Caco-2 (cell line): ENCODE results near the gene GRB10. TPM values are rescaled to one million over a fixed set of nuclear protein-coding genes. Genes with fewer than 3 reads are reported as not detected.

ENCODE experiments used
- BruUV-seq: library from RNA; stranded (reverse); fragments of 400-500 nt; replicated peaks from 2 replicates; lab custom pipeline; 2021; lab: Mats Ljungman, UMichigan
- CTCF ChIA-PET: fragments of 300-600 bp; sonication (Branson Sonifier 250); formaldehyde crosslinking; loops from one replicate; lab custom pipeline; 2022; ENCODE audit warnings: antibody characterized with exemption; lab: Charles Lee
- POLR2A ChIA-PET: fragments of 300-600 bp; sonication (Branson Sonifier 250); formaldehyde crosslinking; loops from one replicate; lab custom pipeline; 2022; ENCODE audit warnings: antibody characterized with exemption; lab: Charles Lee
- DNase-seq, 2 experiments: peaks; one replicate each; pipeline versions ENCODE4 v3.0.0 to v3.0.0-alpha.2; 2020 to 2022
- H3K27me3 ChIP-seq: replicated peaks from 2 replicates; pipeline ENCODE4 v1.6.0; 2011; ENCODE audit warnings: low read length; ENCODE audit not compliant: control insufficient read depth, insufficient read depth
- H3K36me3 ChIP-seq: 2 replicates; pipeline ENCODE4 v1.5.1; 2011; ENCODE audit warnings: low read length; ENCODE audit not compliant: control insufficient read depth, insufficient read depth
- H3K4me1 ChIP-seq: fragments of 250-450 bp; sonication (Bioruptor Pico); 2 replicates; pipeline ENCODE4 v1.5.1; 2020; ENCODE audit warnings: mild to moderate bottlenecking
- H3K4me3 ChIP-seq: 2 replicates; pipeline ENCODE4 v1.5.1; 2011; ENCODE audit warnings: low read depth, mild to moderate bottlenecking, control low read depth, low read length
- H3K9me3 ChIP-seq: fragments of 250-450 bp; sonication (Bioruptor Pico); 2 replicates; pipeline ENCODE4 v1.5.1; 2020; ENCODE audit warnings: mild to moderate bottlenecking, moderate library complexity
- H3K27ac Mint-ChIP-seq: one replicate; pipeline ENCODE4 v1.8.0; 2022; ENCODE audit warnings: mixed read lengths; ENCODE audit not compliant: unreplicated experiment
- H3K27me3 Mint-ChIP-seq: one replicate; pipeline ENCODE4 v1.8.0; 2022; ENCODE audit warnings: mixed read lengths; ENCODE audit not compliant: insufficient read depth, unreplicated experiment
- H3K36me3 Mint-ChIP-seq: one replicate; pipeline ENCODE4 v1.8.0; 2022; ENCODE audit warnings: mild to moderate bottlenecking, mixed read lengths; ENCODE audit not compliant: insufficient read depth, unreplicated experiment
- H3K4me1 Mint-ChIP-seq: one replicate; pipeline ENCODE4 v1.8.0; 2022; ENCODE audit warnings: low read depth, mixed read lengths; ENCODE audit not compliant: unreplicated experiment
- H3K4me3 Mint-ChIP-seq: one replicate; pipeline ENCODE4 v1.8.0; 2022; ENCODE audit warnings: mild to moderate bottlenecking, moderate library complexity, mixed read lengths; ENCODE audit not compliant: unreplicated experiment
- H3K9me3 Mint-ChIP-seq: one replicate; pipeline ENCODE4 v1.8.0; 2022; ENCODE audit warnings: mixed read lengths; ENCODE audit not compliant: unreplicated experiment
- CTCF ChIP-seq, 2 experiments: fragments of 200-600 bp in 1 of 2; IDR thresholded peaks; 1 replicate in 1 of 2; 2 replicates in 1 of 2; pipeline versions ENCODE4 v1.5.1 to v1.8.0; 2011 to 2022; ENCODE audit warnings: antibody characterized with exemption in 1 of 2, control low read depth in 1 of 2, inconsistent platforms in 1 of 2, low read depth in 1 of 2, low read length in 1 of 2, mild to moderate bottlenecking in 1 of 2, moderate library complexity in 1 of 2; ENCODE audit not compliant: insufficient read depth in 1 of 2, severe bottlenecking in 1 of 2, unreplicated experiment in 1 of 2
- intact Hi-C: fragments of 100-400 bp; cut with micrococcal nuclease; formaldehyde crosslinking; loops from one replicate; pipeline ENCODE4 v1.10.0; 2022; ENCODE audit not compliant: unreplicated experiment
- total RNA-seq: library from RNA; stranded (reverse); gene quantifications from 2 replicates; pipeline ENCODE4 v1.2.3, GENCODE V29; 2022

The GRB10 gene
- total RNA-seq, 1 experiment from 2014 or later: 79.3 TPM

- Histone ChIP-seq H3K4me3 (no peak overlapping the region), H3K4me1 (no peaks in the 10 kb centered on the region), H3K36me3 (no peaks in the 10 kb centered on the region; the same call in none of the 2 replicates), H3K27me3 (no peaks in the 10 kb centered on the region), H3K9me3 (no peaks in the 10 kb centered on the region)
- ChIA-PET CTCF (no interaction called here), POLR2A (no interaction called here)
- no peak for DNase-seq
- Mint-ChIP-seq H3K27me3 (no peaks in the 10 kb centered on the region), H3K9me3 (no peaks in the 10 kb centered on the region), H3K4me1 (no peaks in the 10 kb centered on the region), H3K4me3 (no peak overlapping the region), H3K36me3 (peaks cover 50% of the 10 kb centered on the region), H3K27ac (no peak overlapping the region)
- intact Hi-C loops: no loop called here
- no TSS peak for BruUV-seq
- TF ChIP-seq CTCF (IDR thresholded peaks at IDR 0.05; ENCODE audit: insufficient read depth in 1 of 2, low read depth in 1 of 2, low read length in 1 of 2, severe bottlenecking in 1 of 2, unreplicated experiment in 1 of 2): no peak
Measured at GRCh38 chr7:50662996-50663395, 119.7 kb downstream of the GRB10 start.

GRCh38 chr7:50662041-50662694 is 120.5 kb downstream of the GRB10 start:
- H3K4me3 ChIP-seq: no peak overlapping the region
- no peaks in the 10 kb centered on the region; the same call in none of the 2 replicates for H3K36me3 ChIP-seq
- intact Hi-C loops: no loop called here
- Mint-ChIP-seq H3K36me3 (peaks cover 43% of the 10 kb centered on the region), H3K9me3 (no peaks in the 10 kb centered on the region), H3K4me3 (no peak overlapping the region), H3K27ac (no peak overlapping the region), H3K4me1 (no peaks in the 10 kb centered on the region), H3K27me3 (no peaks in the 10 kb centered on the region)
- no peaks in the 10 kb centered on the region for H3K9me3 ChIP-seq
- BruUV-seq: no TSS peak
- ChIA-PET CTCF (no interaction called here), POLR2A (no interaction called here)
- DNase-seq: no peak
- no peak for TF ChIP-seq CTCF (IDR thresholded peaks at IDR 0.05; ENCODE audit: insufficient read depth in 1 of 2, low read depth in 1 of 2, low read length in 1 of 2, severe bottlenecking in 1 of 2, unreplicated experiment in 1 of 2)
- no peaks in the 10 kb centered on the region for H3K27me3 ChIP-seq
- H3K4me1 ChIP-seq: no peaks in the 10 kb centered on the region

- CTCF ChIA-PET: no interaction called here
- Histone ChIP-seq H3K27me3 (no peaks in the 10 kb centered on the region), H3K4me1 (no peaks in the 10 kb centered on the region), H3K36me3 (no peaks in the 10 kb centered on the region; the same call in none of the 2 replicates), H3K4me3 (no peak overlapping the region), H3K9me3 (no peaks in the 10 kb centered on the region)
- Mint-ChIP-seq H3K27ac (no peak overlapping the region), H3K27me3 (no peaks in the 10 kb centered on the region), H3K4me3 (no peak overlapping the region), H3K9me3 (no peaks in the 10 kb centered on the region), H3K36me3 (peaks cover 43% of the 10 kb centered on the region), H3K4me1 (no peaks in the 10 kb centered on the region)
- no peak for DNase-seq
- POLR2A ChIA-PET: no interaction called here
- intact Hi-C loops: no loop called here
- TF ChIP-seq CTCF (IDR thresholded peaks at IDR 0.05; ENCODE audit: insufficient read depth in 1 of 2, low read depth in 1 of 2, low read length in 1 of 2, severe bottlenecking in 1 of 2, unreplicated experiment in 1 of 2): no peak
- BruUV-seq: no TSS peak
Measured at GRCh38 chr7:50661345-50662040, 121.2 kb downstream of the GRB10 start.
